Fibroblast of peridontal ligament (primary cell): ENCODE results near the gene SLC3A2.

Experiments
- DNase-seq: peaks from one replicate; pipeline ENCODE4 v3.0.0-alpha.2; 2010; ENCODE audit errors: extremely low read depth

The SLC3A2 gene

DNA sequence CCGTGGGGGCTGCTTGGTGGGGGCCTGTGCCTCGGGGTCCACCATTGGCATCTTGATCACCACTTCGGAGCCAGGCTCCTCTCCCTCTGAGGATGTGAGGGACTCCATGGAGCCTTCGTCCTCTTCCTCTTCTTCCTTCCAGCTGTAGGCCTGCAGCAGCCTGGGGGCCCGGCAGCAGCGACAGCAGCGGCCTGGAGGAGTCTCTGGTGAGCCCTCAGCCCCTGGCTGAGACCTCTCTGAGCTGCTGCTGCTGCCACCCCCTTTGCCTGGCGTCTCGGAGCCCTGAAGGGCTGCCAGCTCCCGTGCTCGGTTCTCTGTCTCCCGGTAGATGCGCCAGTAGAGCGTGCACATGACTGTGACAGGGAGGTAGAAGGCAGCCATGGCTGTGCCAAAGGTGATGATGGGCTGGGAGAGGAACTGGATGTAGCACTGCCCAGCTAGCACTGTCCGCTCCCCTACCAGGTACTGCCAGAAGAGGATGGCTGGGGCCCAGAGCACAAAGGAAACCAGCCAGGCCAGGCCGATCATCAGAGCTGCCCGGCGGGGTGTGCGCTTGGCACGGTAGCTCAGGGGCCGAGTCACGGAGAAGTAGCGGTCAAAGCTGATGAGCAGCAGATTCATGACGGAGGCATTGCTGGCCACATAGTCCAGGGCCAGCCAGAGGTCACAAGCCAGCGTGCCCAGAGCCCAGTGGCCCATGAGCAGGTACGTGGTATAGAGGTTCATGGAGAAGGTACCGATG is 29.6 kb downstream of the SLC3A2 start:
- no peak for DNase-seq

DNA sequence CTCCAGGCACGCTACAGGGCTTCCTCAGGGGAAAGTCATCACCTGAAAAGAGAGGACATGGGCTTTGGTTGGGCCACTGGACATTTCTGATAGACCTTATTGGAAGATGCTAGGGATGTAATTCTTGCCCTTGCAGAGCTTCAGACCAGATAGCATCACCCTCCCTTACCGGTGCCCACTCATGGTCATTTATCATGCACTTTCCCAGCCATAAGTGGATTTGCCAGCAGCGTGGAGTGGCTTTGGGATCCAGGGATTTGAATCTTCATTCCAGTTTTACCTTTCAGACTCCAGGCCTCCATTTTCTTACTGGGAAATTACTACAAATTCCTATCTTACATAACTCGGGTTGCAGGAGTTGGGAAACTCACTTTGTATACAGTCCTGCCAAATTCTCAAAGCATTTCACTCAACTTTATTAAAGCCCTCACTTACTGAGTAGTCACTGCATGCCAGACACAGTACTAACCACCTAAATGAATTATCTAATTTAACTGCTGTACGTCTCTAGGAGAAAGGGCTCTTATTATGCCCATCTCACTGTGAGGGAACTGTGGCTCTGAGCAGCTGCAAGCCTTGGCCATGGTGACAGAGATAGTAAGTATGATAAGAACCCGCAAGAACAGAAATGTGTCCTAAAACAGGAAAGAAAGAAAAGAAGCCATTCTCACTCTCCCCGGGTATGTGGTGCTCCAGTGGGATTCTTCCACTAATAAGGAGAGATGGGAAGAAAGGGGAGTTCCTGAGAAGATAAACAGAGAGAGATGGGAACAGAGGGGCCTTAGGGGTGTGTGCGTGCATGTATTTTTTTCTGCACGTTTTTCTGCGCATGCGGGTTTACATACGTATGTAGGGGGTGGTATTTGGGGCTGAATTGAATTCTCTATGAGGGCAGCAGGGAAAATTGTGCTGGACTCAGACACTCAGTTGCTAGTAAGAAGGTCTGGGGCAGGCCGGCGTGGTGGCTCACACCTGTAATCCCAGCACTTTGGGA is 30.7 kb downstream of the SLC3A2 start:
- peak; percentile 33 for DNase-seq

DNA sequence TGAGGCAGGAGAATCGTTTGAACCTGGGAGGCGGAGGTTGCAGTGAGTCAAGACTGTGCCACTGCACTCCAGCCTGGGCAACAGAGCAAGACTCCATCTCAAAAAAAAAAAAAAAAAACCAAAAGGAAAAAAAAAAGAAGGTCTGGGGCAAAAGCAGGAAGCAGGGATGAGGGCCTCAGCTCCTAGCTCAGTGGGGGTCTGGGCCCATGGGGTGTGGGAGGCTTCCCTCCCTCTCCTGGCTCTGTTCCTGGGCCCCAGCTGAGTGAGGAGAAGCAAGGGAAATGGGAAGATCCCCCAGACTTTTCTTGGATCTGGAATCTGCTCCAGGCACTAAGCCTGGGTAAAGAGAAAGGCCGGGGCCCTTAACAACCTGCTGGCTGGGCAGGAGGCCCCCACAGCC is 31.6 kb downstream of the SLC3A2 start:
- DNase-seq = no peak

- no peak for DNase-seq
Measured at GRCh38 chr11:62914416-62914815, 33.7 kb downstream of the SLC3A2 start.

GRCh38 chr11:62917906-62918502 is 37.3 kb downstream of the SLC3A2 start:
- DNase-seq = no peak

DNA sequence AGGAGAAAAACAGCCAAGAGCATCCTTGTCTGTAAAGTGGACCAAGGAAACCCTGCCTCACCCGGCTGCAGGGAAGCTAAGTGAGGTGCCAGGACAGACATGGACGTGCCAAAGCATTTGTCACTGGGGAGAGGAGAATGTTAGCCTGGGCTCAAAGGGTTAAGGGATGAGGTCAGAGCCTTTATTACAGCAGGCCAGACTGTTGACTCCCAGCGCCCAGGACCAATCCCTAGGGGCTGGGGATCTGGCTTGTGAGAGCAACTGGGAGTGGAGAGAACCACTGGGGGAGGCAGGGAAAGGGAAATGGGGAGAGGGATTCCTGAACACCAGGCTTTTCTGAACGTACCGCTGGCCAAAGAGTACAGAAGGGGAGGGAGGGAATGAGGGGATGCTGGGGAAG is 37.8 kb downstream of the SLC3A2 start:
- DNase-seq = no peak

- no peak for DNase-seq
Measured at GRCh38 chr11:62919476-62919875, 38.8 kb downstream of the SLC3A2 start.

GRCh38 chr11:62919898-62920640 is 39.4 kb downstream of the SLC3A2 start:
- DNase-seq = no peak

GRCh38 chr11:62921201-62921572 is 40.5 kb downstream of the SLC3A2 start, which contains the start of gene CHRM1:
TSS of gene CHRM1 (minus strand) at chr11:62921363. CDS start at chr11:62911100, 10,263 bp downstream.
- no peak for DNase-seq

- DNase-seq = peak; percentile 19
Measured at GRCh38 chr11:62921573-62922188, 41.0 kb downstream of the SLC3A2 start.

GRCh38 chr11:62922189-62922589 is 41.5 kb downstream of the SLC3A2 start:
- no peak for DNase-seq

- DNase-seq = no peak
Measured at GRCh38 chr11:62922653-62923431, 42.1 kb downstream of the SLC3A2 start.

GRCh38 chr11:62923601-62924411 is 43.1 kb downstream of the SLC3A2 start:
- no peak for DNase-seq

DNA sequence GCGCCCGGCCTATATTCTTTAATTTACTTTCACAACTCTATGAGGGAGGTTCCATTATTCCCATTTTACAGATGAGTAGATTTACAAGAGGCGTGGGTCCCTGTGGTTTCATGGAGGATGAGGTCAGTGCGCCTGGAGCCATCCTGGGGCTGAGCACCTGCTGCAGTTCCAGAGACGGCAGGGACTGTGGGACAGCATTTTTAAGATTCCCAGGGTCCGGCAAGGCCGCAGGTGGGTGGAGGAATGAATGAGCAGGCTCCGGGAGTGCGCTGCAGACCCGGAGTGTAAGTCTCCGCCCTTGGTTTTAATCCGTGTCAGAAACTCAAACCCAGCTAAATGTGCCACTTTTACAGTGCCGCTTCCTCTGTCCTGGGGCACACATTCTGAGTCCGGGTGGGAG is 44.6 kb downstream of the SLC3A2 start:
- DNase-seq = no peak

- DNase-seq = no peak
Measured at GRCh38 chr11:62925745-62926679, 45.3 kb downstream of the SLC3A2 start.

- no peak for DNase-seq
Measured at GRCh38 chr11:62926680-62927455, 46.2 kb downstream of the SLC3A2 start.

GRCh38 chr11:62928011-62928410 is 47.3 kb downstream of the SLC3A2 start:
- DNase-seq = no peak

GRCh38 chr11:62930157-62930556 is 49.5 kb downstream of the SLC3A2 start:
- no peak for DNase-seq
